Gastrocnemius medialis (tissue), 4 donors: ENCODE data around the gene ADORA1. TPM values are rescaled to one million over a fixed set of nuclear protein-coding genes. Genes with fewer than 3 reads are reported as not detected.

Source experiments
- ATAC-seq, 2 donors: fragments of 150-250 bp; one replicate each; pipeline ENCODE4 v1.9.1; 2016
- DNase-seq, 2 donors: peaks; one replicate each; pipeline ENCODE4 v3.0.0-alpha.2; 2019
- H3K27ac ChIP-seq, 4 donors: fragments of 200-600 bp; sonication (generic); 1 replicate in 1 of 4; 2 replicates in 3 of 4; pipeline ENCODE4 v1.5.1; 2016 to 2018; ENCODE audit warnings: mild to moderate bottlenecking in 2 of 4, moderate library complexity in 1 of 4
- H3K27me3 ChIP-seq, 3 donors: fragments of 200-600 bp; sonication (generic) in 2 of 3; 1 replicate in 1 of 3; 2 replicates in 2 of 3; pipeline versions ENCODE4 v1.5.1 to v1.6.0; 2016 to 2019; ENCODE audit warnings: mild to moderate bottlenecking in 1 of 3, moderate library complexity in 1 of 3
- H3K36me3 ChIP-seq, 2 donors: fragments of 200-600 bp; sonication (generic) in 1 of 2; one replicate each; pipeline ENCODE4 v1.5.1; 2017 to 2018
- H3K4me1 ChIP-seq, 2 donors: fragments of 200-600 bp; sonication (generic) in 1 of 2; one replicate each; pipeline ENCODE4 v1.5.1; 2016 to 2017; ENCODE audit warnings: mild to moderate bottlenecking in 2 of 2
- H3K4me3 ChIP-seq, 4 donors: fragments of 200-600 bp; sonication (generic) in 3 of 4; 1 replicate in 1 of 4; 2 replicates in 3 of 4; pipeline ENCODE4 v1.5.1; 2016 to 2019; ENCODE audit warnings: mild to moderate bottlenecking in 2 of 4
- H3K9me3 ChIP-seq, 3 donors: fragments of 200-600 bp; sonication (generic) in 2 of 3; 1 replicate in 1 of 3; 2 replicates in 2 of 3; pipeline ENCODE4 v1.5.1; 2016 to 2019
- CTCF ChIP-seq, 5 experiments: fragments of 450-650 bp in 3 of 5; fragments of 200-600 bp in 2 of 5; sonication (generic) in 2 of 5; IDR thresholded peaks in 4 of 5; conservative IDR thresholded peaks in 1 of 5; 1 replicate in 4 of 5; 2 replicates in 1 of 5; pipeline ENCODE4 v1.5.1; 2016 to 2019; ENCODE audit warnings: antibody characterized with exemption in 5 of 5, mild to moderate bottlenecking in 3 of 5, moderate library complexity in 3 of 5
- POLR2A ChIP-seq, 2 donors: fragments of 450-650 bp; IDR thresholded peaks; one replicate each; pipeline ENCODE4 v1.6.1; 2017; ENCODE audit warnings: antibody characterized with exemption in 2 of 2, mild to moderate bottlenecking in 2 of 2, moderate library complexity in 2 of 2
- in situ Hi-C, 4 donors: fragments of 200-750 bp; cut with MboI; loops; one replicate each; pipeline versions ENCODE4 v1.15.0 to v1.8.0; 2017; ENCODE audit warnings: low sequenced_read_pairs in 4 of 4
- intact Hi-C: fragments of 100-400 bp; cut with DNase I; formaldehyde crosslinking; loops from one replicate; pipeline ENCODE4 v1.15.1; 2023; ENCODE audit warnings: low total_unique reads
- total RNA-seq, 4 donors: library from RNA; depleted of rRNA; stranded (reverse); fragments of >200 nt; gene quantifications; one replicate each; pipeline versions ENCODE4 v1.1.0 to v1.2.3, GENCODE V29; 2016

The ADORA1 gene
- total RNA-seq, 4 donors from 2014 or later, result 0.25 to 5.6 (median 1.7) TPM

- Histone ChIP-seq H3K27me3 (no peaks in the 10 kb centered on the region), H3K27ac (no peak overlapping the region), H3K4me3 (no peak overlapping the region), H3K9me3 (no peaks in the 10 kb centered on the region), H3K36me3 (no peaks in the 10 kb centered on the region), H3K4me1 (no peaks in the 10 kb centered on the region)
- TF ChIP-seq CTCF (IDR thresholded peaks at IDR 0.05 in 4 of 5, conservative IDR thresholded peaks at IDR 0.05 in 1 of 5) (no peak), POLR2A (IDR thresholded peaks at IDR 0.05) (no peak)
- intact Hi-C loops, result no loop called here
- ATAC-seq (no peak), DNase-seq (no peak)
- in situ Hi-C loops, result no loop called here
Measured at GRCh38 chr1:203146537-203146936, 19.0 kb downstream of the ADORA1 start.

- Histone ChIP-seq H3K27me3 (no peaks in the 10 kb centered on the region), H3K4me1 (no peaks in the 10 kb centered on the region), H3K4me3 (no peak overlapping the region), H3K9me3 (no peaks in the 10 kb centered on the region), H3K27ac (no peak overlapping the region), H3K36me3 (no peaks in the 10 kb centered on the region)
- no peak for TF ChIP-seq CTCF (IDR thresholded peaks at IDR 0.05 in 4 of 5, conservative IDR thresholded peaks at IDR 0.05 in 1 of 5)
- no peak for TF ChIP-seq POLR2A (IDR thresholded peaks at IDR 0.05)
- no peak for ATAC-seq
- in situ Hi-C loops, result no loop called here
- intact Hi-C loops, result no loop called here
- no peak for DNase-seq
Measured at GRCh38 chr1:203147376-203147775, 19.9 kb downstream of the ADORA1 start.

GRCh38 chr1:203148127-203148526, 20.6 kb downstream of the ADORA1 start:
- Histone ChIP-seq H3K4me3 (no peak overlapping the region), H3K27ac (no peak overlapping the region), H3K4me1 (no peaks in the 10 kb centered on the region), H3K36me3 (no peaks in the 10 kb centered on the region), H3K9me3 (no peaks in the 10 kb centered on the region), H3K27me3 (no peaks in the 10 kb centered on the region)
- DNase-seq (no peak), ATAC-seq (no peak)
- TF ChIP-seq POLR2A (IDR thresholded peaks at IDR 0.05) (no peak), CTCF (IDR thresholded peaks at IDR 0.05 in 4 of 5, conservative IDR thresholded peaks at IDR 0.05 in 1 of 5) (peak in 1 of 5 experiments; percentile 18)
- intact Hi-C loops, result no loop called here
- in situ Hi-C loops, result no loop called here

GRCh38 chr1:203148579-203148978, 21.1 kb downstream of the ADORA1 start:
- H3K4me1 ChIP-seq, result no peaks in the 10 kb centered on the region
- ATAC-seq (no peak), DNase-seq (no peak)
- H3K36me3 ChIP-seq, result no peaks in the 10 kb centered on the region
- no peak for TF ChIP-seq CTCF (IDR thresholded peaks at IDR 0.05 in 4 of 5, conservative IDR thresholded peaks at IDR 0.05 in 1 of 5)
- H3K27me3 ChIP-seq, result no peaks in the 10 kb centered on the region
- H3K4me3 ChIP-seq, result no peak overlapping the region
- no peaks in the 10 kb centered on the region for H3K9me3 ChIP-seq
- intact Hi-C loops (no loop called here), in situ Hi-C loops (no loop called here)
- H3K27ac ChIP-seq, result no peak overlapping the region

GRCh38 chr1:203149188-203149840, 21.8 kb downstream of the ADORA1 start:
- TF ChIP-seq POLR2A (IDR thresholded peaks at IDR 0.05) (no peak), CTCF (IDR thresholded peaks at IDR 0.05 in 4 of 5, conservative IDR thresholded peaks at IDR 0.05 in 1 of 5) (no peak)
- H3K36me3 ChIP-seq, result no peaks in the 10 kb centered on the region
- no peak overlapping the region for H3K27ac ChIP-seq
- H3K4me3 ChIP-seq, result no peak overlapping the region
- intact Hi-C loops (no loop called here), in situ Hi-C loops (no loop called here)
- no peaks in the 10 kb centered on the region for H3K9me3 ChIP-seq
- no peak for DNase-seq
- no peaks in the 10 kb centered on the region for H3K27me3 ChIP-seq
- ATAC-seq, result no peak
- no peaks in the 10 kb centered on the region for H3K4me1 ChIP-seq
